ENCODE data around the gene TRIM41. TPM values are rescaled to one million over a fixed set of nuclear protein-coding genes. Genes with fewer than 3 reads are reported as not detected.

The TRIM41 gene
- total RNA-seq, 1 experiment from 2014 or later, result 26.8 TPM

- Histone ChIP-seq H3K36me3 (ENCODE audit: low read depth, low read length) (peaks cover 42% of the 10 kb centered on the region), H3K4me1 (ENCODE audit: insufficient read depth, low read length) (no peaks in the 10 kb centered on the region), H3K79me2 (ENCODE audit: low read length) (peaks cover 4% of the 10 kb centered on the region), H4K20me1 (ENCODE audit: low read length) (peaks cover 32% of the 10 kb centered on the region), H3K4me2 (ENCODE audit: low read length) (no peak overlapping the region), H2AFZ (ENCODE audit: low read length) (no peak overlapping the region), H3F3A (ENCODE audit: low read length, unreplicated experiment) (peaks cover 14% of the 10 kb centered on the region), H3K27me3 (ENCODE audit: low read length) (no peaks in the 10 kb centered on the region), H3K9me2 (replicated peaks; ENCODE audit: low read length) (no peaks in the 10 kb centered on the region), H3K9me3 (ENCODE audit: low read length) (no peaks in the 10 kb centered on the region), H3K4me3 (ENCODE audit: low read length) (no peak overlapping the region), H3K9ac (ENCODE audit: low read length) (no peak overlapping the region), H3K27ac (ENCODE audit: low read length) (no peak overlapping the region)
- intact Hi-C loops (cut with micrococcal nuclease), result no loop called here
- ATAC-seq (peak; percentile 21), DNase-seq (no peak)
- no TSS peak for BruUV-seq (replicated peaks)
- ChIA-PET POLR2A (ENCODE audit: unreplicated experiment) (no interaction called here), CTCF (no interaction called here)
- TF ChIP-seq CTCF (conservative IDR thresholded peaks at IDR 0.05; ENCODE audit: low read depth, low read length) (no peak), EZH2 (IDR thresholded peaks at IDR 0.05; ENCODE audit: low read length, unreplicated experiment) (no peak), EZH2phosphoT487 (IDR thresholded peaks at IDR 0.05; ENCODE audit: borderline replicate concordance, low read length) (no peak)
Observed at GRCh38 chr5:181233801-181234454, 10.8 kb downstream of the TRIM41 start.

- H3K9me2 ChIP-seq (replicated peaks; ENCODE audit: low read length), result no peaks in the 10 kb centered on the region
- H3K9ac ChIP-seq (ENCODE audit: low read length), result no peak overlapping the region
- no peak for DNase-seq
- ChIA-PET CTCF (no interaction called here), POLR2A (ENCODE audit: unreplicated experiment) (interaction anchor here (0.8 kb wide), 1 partner anchor 11 kb away, joined by 4 read pairs; the partner anchor contains the start of gene TRIM41)
- H3K4me2 ChIP-seq (ENCODE audit: low read length), result no peak overlapping the region
- H2AFZ ChIP-seq (ENCODE audit: low read length), result no peak overlapping the region
- no peak overlapping the region for H3K27ac ChIP-seq (ENCODE audit: low read length)
- peaks cover 19% of the 10 kb centered on the region for H3F3A ChIP-seq (ENCODE audit: low read length, unreplicated experiment)
- no peak overlapping the region for H3K4me3 ChIP-seq (ENCODE audit: low read length)
- peaks cover 12% of the 10 kb centered on the region for H3K79me2 ChIP-seq (ENCODE audit: low read length)
- H3K27me3 ChIP-seq (ENCODE audit: low read length), result no peaks in the 10 kb centered on the region
- H3K4me1 ChIP-seq (ENCODE audit: insufficient read depth, low read length), result no peaks in the 10 kb centered on the region
- peak; percentile 19 for ATAC-seq
- H3K36me3 ChIP-seq (ENCODE audit: low read depth, low read length), result peaks cover 50% of the 10 kb centered on the region
- TSS peak; percentile 1 for BruUV-seq (replicated peaks)
- intact Hi-C loops (cut with micrococcal nuclease), result no loop called here
- H3K9me3 ChIP-seq (ENCODE audit: low read length), result no peaks in the 10 kb centered on the region
- H4K20me1 ChIP-seq (ENCODE audit: low read length), result peaks cover 39% of the 10 kb centered on the region
- TF ChIP-seq CTCF (conservative IDR thresholded peaks at IDR 0.05; ENCODE audit: low read depth, low read length) (no peak), EZH2 (IDR thresholded peaks at IDR 0.05; ENCODE audit: low read length, unreplicated experiment) (no peak), EZH2phosphoT487 (IDR thresholded peaks at IDR 0.05; ENCODE audit: borderline replicate concordance, low read length) (no peak)
Observed at GRCh38 chr5:181234455-181235306, 11.6 kb downstream of the TRIM41 start.

Data from PC-3 (cell line).